ENCODE data around the gene GALNT12.

The GALNT12 gene

DNA sequence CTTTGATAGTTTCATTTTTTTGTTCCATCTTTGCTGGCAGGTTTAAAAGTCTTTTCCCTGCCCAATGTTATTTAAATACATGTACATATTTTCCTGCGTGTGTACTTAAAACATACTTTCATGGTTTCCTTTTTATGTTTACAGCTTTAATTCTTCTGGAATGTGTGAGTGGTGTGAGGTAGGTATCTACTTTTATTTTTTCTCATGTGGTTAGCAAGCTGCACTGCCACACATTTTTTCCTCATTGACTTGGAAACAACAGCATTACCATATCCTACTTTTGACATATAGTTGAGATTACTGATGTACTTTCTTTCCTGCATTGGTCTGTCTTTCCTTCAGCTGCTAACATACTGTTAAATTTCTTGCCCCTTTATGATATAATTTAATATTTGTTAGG is 84.8 kb downstream of the GALNT12 start:
- Histone ChIP-seq H3K27me3 (ENCODE audit: insufficient read depth, low read length) (no peaks in the 10 kb centered on the region), H3K9me3 (ENCODE audit: insufficient read depth, low read depth, low read length) (peaks cover 9% of the 10 kb centered on the region), H3K36me3 (ENCODE audit: insufficient read depth, low read depth, low read length) (no peaks in the 10 kb centered on the region), H3K4me3 (ENCODE audit: low read length) (no peak overlapping the region), H3K4me1 (ENCODE audit: insufficient read depth, low read length) (no peaks in the 10 kb centered on the region), H3K27ac (ENCODE audit: low read length) (no peak overlapping the region), H3K9ac (ENCODE audit: low read depth, low read length) (no peak overlapping the region)

DNA sequence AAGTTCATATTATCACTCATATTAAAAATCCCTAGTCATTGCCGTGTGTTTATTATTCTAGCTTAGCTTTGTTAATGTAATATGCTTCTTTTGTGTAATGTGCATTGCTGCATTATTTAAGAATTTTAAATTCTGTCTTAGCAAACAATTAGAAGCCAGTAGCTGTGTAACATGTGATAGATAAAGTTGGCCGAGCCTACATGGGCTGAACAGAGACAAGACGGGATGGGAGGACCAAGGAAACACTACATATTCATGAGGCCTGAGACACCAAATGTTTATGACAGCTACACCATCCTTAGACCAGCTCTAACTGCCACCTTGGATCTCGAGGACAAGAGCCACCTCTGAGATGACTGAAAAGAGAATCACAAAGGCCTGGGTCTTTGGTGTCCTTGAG is 85.2 kb downstream of the GALNT12 start:
- H3K27me3 ChIP-seq (ENCODE audit: insufficient read depth, low read length), result no peaks in the 10 kb centered on the region
- H3K27ac ChIP-seq (ENCODE audit: low read length), result no peak overlapping the region
- H3K36me3 ChIP-seq (ENCODE audit: insufficient read depth, low read depth, low read length), result no peaks in the 10 kb centered on the region
- peaks cover 9% of the 10 kb centered on the region for H3K9me3 ChIP-seq (ENCODE audit: insufficient read depth, low read depth, low read length)
- H3K4me3 ChIP-seq (ENCODE audit: low read length), result no peak overlapping the region
- H3K9ac ChIP-seq (ENCODE audit: low read depth, low read length), result no peak overlapping the region
- H3K4me1 ChIP-seq (ENCODE audit: insufficient read depth, low read length), result no peaks in the 10 kb centered on the region

DNA sequence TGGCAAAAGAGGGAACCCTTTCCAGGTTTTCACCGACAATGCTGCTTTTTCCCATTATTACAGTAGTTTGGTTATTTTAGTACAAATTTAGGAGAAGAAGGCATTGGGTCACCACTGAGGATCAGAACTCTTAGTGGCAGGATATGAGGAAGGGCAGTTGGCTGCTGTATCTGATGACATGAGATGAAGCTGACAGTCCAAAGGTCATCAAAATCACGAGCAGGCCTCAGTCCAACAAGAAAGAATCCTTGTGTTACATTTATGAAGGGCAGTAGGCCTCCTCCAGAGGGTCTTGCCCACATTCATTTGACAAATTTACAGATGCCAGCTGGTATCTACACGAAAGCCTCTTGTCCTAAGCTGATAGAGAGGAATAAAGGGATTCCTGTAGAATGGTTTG is 86.7 kb downstream of the GALNT12 start:
- Histone ChIP-seq H3K4me1 (ENCODE audit: insufficient read depth, low read length) (no peaks in the 10 kb centered on the region), H3K4me3 (ENCODE audit: low read length) (no peak overlapping the region), H3K9ac (ENCODE audit: low read depth, low read length) (no peak overlapping the region), H3K27ac (ENCODE audit: low read length) (no peak overlapping the region), H3K27me3 (ENCODE audit: insufficient read depth, low read length) (no peaks in the 10 kb centered on the region), H3K36me3 (ENCODE audit: insufficient read depth, low read depth, low read length) (no peaks in the 10 kb centered on the region), H3K9me3 (ENCODE audit: insufficient read depth, low read depth, low read length) (peaks cover 9% of the 10 kb centered on the region)

DNA sequence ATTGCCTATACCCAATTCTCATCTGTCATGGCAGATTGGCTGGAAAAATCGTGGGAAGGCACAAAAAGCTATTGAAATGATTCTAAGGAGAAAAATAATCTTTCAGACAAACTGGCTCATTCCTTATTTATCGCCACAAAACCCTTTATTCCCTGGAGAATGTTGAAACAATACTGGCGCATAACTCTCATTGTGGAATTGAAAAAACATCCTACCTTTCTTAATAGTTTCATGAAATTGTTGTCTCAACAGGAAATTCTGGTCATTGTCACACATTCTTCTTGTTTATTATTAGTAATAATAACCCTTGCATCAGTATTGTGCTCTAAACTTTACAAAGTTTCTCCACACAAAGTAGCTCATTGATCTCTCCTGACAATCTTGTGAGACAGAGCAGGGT is 87.3 kb downstream of the GALNT12 start:
- no peaks in the 10 kb centered on the region for H3K4me1 ChIP-seq (ENCODE audit: insufficient read depth, low read length)
- H3K9me3 ChIP-seq (ENCODE audit: insufficient read depth, low read depth, low read length), result peaks cover 9% of the 10 kb centered on the region
- H3K4me3 ChIP-seq (ENCODE audit: low read length), result no peak overlapping the region
- no peak overlapping the region for H3K27ac ChIP-seq (ENCODE audit: low read length)
- H3K9ac ChIP-seq (ENCODE audit: low read depth, low read length), result no peak overlapping the region
- no peaks in the 10 kb centered on the region for H3K27me3 ChIP-seq (ENCODE audit: insufficient read depth, low read length)
- no peaks in the 10 kb centered on the region for H3K36me3 ChIP-seq (ENCODE audit: insufficient read depth, low read depth, low read length)

DNA sequence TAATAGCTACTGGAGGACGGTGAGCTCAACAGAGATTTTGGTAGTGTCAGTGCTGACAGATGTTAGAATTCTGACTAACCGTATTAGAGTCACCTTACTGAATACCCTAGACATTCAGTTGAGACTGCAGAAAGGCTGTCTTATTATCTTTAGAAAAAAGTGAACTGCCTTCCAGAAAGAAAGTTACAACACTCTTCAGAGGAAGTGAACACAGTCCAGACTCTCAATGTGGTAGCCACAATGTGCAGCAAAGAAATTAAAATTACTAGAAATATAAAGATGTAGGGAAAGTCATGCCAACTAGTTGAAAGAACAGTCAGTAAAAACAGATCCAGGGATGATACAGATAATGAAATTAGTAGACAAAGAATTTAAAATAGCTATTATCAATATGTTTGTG is 89.2 kb downstream of the GALNT12 start:
- Histone ChIP-seq H3K9ac (ENCODE audit: low read depth, low read length) (no peak overlapping the region), H3K27ac (ENCODE audit: low read length) (no peak overlapping the region), H3K36me3 (ENCODE audit: insufficient read depth, low read depth, low read length) (no peaks in the 10 kb centered on the region), H3K27me3 (ENCODE audit: insufficient read depth, low read length) (no peaks in the 10 kb centered on the region), H3K4me1 (ENCODE audit: insufficient read depth, low read length) (no peaks in the 10 kb centered on the region), H3K9me3 (ENCODE audit: insufficient read depth, low read depth, low read length) (peaks cover 9% of the 10 kb centered on the region), H3K4me3 (ENCODE audit: low read length) (no peak overlapping the region)

DNA sequence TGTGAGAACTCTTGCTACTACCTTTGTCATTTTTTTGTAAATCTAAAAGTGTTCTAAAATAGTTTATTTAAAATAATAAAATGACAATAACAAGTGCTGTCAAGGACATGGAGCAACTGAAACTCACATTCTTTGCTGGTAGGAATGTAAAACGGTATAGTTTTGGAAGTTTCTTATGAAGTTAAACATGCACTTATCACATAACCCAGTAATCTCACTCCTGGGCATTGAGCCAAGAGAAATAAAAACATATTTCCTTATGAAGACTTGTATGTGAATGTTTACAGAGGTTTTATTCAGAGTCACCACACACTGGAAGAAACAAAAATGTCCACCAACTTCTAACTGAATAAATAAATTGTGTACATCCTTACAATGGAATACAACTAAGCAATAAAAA is 90.3 kb downstream of the GALNT12 start:
- H3K4me3 ChIP-seq (ENCODE audit: low read length), result no peak overlapping the region
- no peaks in the 10 kb centered on the region for H3K27me3 ChIP-seq (ENCODE audit: insufficient read depth, low read length)
- no peak overlapping the region for H3K27ac ChIP-seq (ENCODE audit: low read length)
- H3K9ac ChIP-seq (ENCODE audit: low read depth, low read length), result no peak overlapping the region
- no peaks in the 10 kb centered on the region for H3K36me3 ChIP-seq (ENCODE audit: insufficient read depth, low read depth, low read length)
- H3K4me1 ChIP-seq (ENCODE audit: insufficient read depth, low read length), result no peaks in the 10 kb centered on the region
- H3K9me3 ChIP-seq (ENCODE audit: insufficient read depth, low read depth, low read length), result peaks cover 9% of the 10 kb centered on the region

DNA sequence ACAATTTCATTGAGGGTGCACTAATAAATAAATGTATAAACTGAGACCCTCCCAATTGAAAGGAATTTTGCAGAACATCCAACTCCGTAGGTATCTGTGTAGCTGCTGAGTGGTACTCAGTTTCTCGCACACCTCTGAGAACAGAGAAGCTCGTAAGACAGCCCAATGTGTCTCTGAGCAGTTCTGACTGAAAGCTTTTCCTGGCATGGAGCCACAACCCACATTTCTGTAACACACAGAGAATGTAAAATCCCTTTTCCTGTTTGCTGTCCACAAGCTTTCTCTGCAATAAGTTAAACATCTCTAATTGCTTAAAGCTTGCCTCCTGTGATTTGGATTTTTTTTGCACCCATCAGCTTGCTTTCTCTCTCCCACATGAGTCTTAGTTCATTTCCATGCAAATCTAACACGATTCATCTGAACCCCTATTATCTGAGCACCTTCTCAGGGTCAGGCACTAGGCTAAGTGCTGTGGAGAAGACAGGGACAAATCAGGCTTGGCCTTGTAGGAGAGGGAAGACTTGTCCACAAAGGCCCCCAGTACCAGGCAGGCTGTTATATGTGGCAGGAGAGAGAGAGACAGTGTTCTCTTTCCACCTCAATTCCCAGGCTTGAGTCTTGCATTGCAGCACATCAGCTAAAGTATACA is 92.1 kb downstream of the GALNT12 start:
- H3K27me3 ChIP-seq (ENCODE audit: insufficient read depth, low read length), result no peaks in the 10 kb centered on the region
- no peaks in the 10 kb centered on the region for H3K36me3 ChIP-seq (ENCODE audit: insufficient read depth, low read depth, low read length)
- H3K4me3 ChIP-seq (ENCODE audit: low read length), result no peak overlapping the region
- H3K9ac ChIP-seq (ENCODE audit: low read depth, low read length), result no peak overlapping the region
- no peaks in the 10 kb centered on the region for H3K4me1 ChIP-seq (ENCODE audit: insufficient read depth, low read length)
- no peak overlapping the region for H3K27ac ChIP-seq (ENCODE audit: low read length)
- peaks cover 9% of the 10 kb centered on the region for H3K9me3 ChIP-seq (ENCODE audit: insufficient read depth, low read depth, low read length)
